GM21825 (cell line): ENCODE data around the gene SLC51B.
"Not testable (repeated sequence)": the region's sequence is repeated elsewhere in the genome, so short reads cannot be mapped to it uniquely, and the experiment has no call there.

Experiments
- ATAC-seq: cut with Tn5 transposase; IDR thresholded peaks from one replicate; pipeline ENCODE4 v1.9.1; 2021; ENCODE audit warnings: mild to moderate bottlenecking, moderate library complexity; ENCODE audit not compliant: unreplicated experiment

SLC51B gene

GRCh38 chr15:65082303-65082953 lies 37.2 kb downstream of the SLC51B start:
- no peak for ATAC-seq

GRCh38 chr15:65083262-65083701 lies 38.1 kb downstream of the SLC51B start:
- no peak for ATAC-seq

GRCh38 chr15:65084500-65085206 lies 39.5 kb downstream of the SLC51B start:
- ATAC-seq: no peak

GRCh38 chr15:65085207-65085753 lies 40.1 kb downstream of the SLC51B start:
- ATAC-seq: no peak

- no peak for ATAC-seq
Observed at GRCh38 chr15:65085990-65086679, 40.9 kb downstream of the SLC51B start.

- ATAC-seq: no peak
Observed at GRCh38 chr15:65086680-65087111, 41.5 kb downstream of the SLC51B start.

- ATAC-seq: no peak
Observed at GRCh38 chr15:65087411-65087810, 42.2 kb downstream of the SLC51B start.

- no peak for ATAC-seq
Observed at GRCh38 chr15:65087873-65088642, 42.9 kb downstream of the SLC51B start.

GRCh38 chr15:65088643-65089021 lies 43.4 kb downstream of the SLC51B start:
- ATAC-seq: no peak

- ATAC-seq: no peak
Observed at GRCh38 chr15:65089206-65089824, 44.1 kb downstream of the SLC51B start.

- ATAC-seq: no peak
Observed at GRCh38 chr15:65091946-65092770, 47.0 kb downstream of the SLC51B start.

GRCh38 chr15:65092911-65093792 lies 48.0 kb downstream of the SLC51B start:
- no peak for ATAC-seq

- not testable (repeated sequence) for ATAC-seq
Observed at GRCh38 chr15:65093793-65094170, 48.6 kb downstream of the SLC51B start.

GRCh38 chr15:65094294-65094995 lies 49.3 kb downstream of the SLC51B start:
- ATAC-seq: no peak

- ATAC-seq: no peak
Observed at GRCh38 chr15:65095011-65095746, 50.0 kb downstream of the SLC51B start.

GRCh38 chr15:65095747-65096104 lies 50.5 kb downstream of the SLC51B start:
- no peak for ATAC-seq
